Ascending aorta (tissue), 2 donors: Measurements from ENCODE around the gene TFRC. TPM values are rescaled to one million over a fixed set of nuclear protein-coding genes. Genes with fewer than 3 reads are reported as not detected.
"Not testable (repeated sequence)": the region's sequence is repeated elsewhere in the genome, so short reads cannot be mapped to it uniquely, and the experiment has no call there.

Experiments used
- DNase-seq, 2 donors: peaks; one replicate each; pipeline ENCODE4 v3.0.0-alpha.2; 2019; ENCODE audit warnings: low spot score in 2 of 2
- H3K27ac ChIP-seq, 2 donors: fragments of 200-600 bp; sonication (generic); one replicate each; pipeline ENCODE4 v1.5.1; 2016 to 2017; ENCODE audit warnings: mild to moderate bottlenecking in 1 of 2
- H3K27me3 ChIP-seq: fragments of 200-600 bp; sonication (generic); one replicate; pipeline ENCODE4 v1.5.1; 2017
- H3K36me3 ChIP-seq, 2 donors: fragments of 200-600 bp; sonication (generic); one replicate each; pipeline ENCODE4 v1.5.1; 2016
- H3K4me1 ChIP-seq, 2 donors: fragments of 200-600 bp; sonication (generic); one replicate each; pipeline ENCODE4 v1.5.1; 2016 to 2017; ENCODE audit warnings: mild to moderate bottlenecking in 1 of 2
- H3K4me3 ChIP-seq, 2 donors: fragments of 200-600 bp; sonication (generic); one replicate each; pipeline ENCODE4 v1.5.1; 2016 to 2017; ENCODE audit warnings: mild to moderate bottlenecking in 1 of 2
- H3K9me3 ChIP-seq, 2 donors: fragments of 200-600 bp; sonication (generic); one replicate each; pipeline ENCODE4 v1.5.1; 2016
- CTCF ChIP-seq, 3 experiments: fragments of 200-600 bp in 2 of 3; fragments of 450-650 bp in 1 of 3; sonication (generic) in 2 of 3; IDR thresholded peaks; one replicate each; pipeline ENCODE4 v1.5.1; 2016 to 2019; ENCODE audit warnings: antibody characterized with exemption in 3 of 3, mild to moderate bottlenecking in 1 of 3, moderate library complexity in 1 of 3
- intact Hi-C: fragments of 100-400 bp; cut with DNase I; formaldehyde crosslinking; loops from one replicate; pipeline ENCODE4 v1.15.1; 2023
- total RNA-seq: library from RNA; depleted of rRNA; stranded (reverse); fragments of >200 nt; gene quantifications from one replicate; pipeline ENCODE4 v1.1.0, GENCODE V29; 2016

TFRC gene
- total RNA-seq, 1 donor from 2014 or later: 30.1 TPM

- no peak overlapping the region for H3K4me3 ChIP-seq
- H3K4me1 ChIP-seq: peaks cover 0 to 3% of the 10 kb centered on the region in 2 donors
- H3K36me3 ChIP-seq: no peaks in the 10 kb centered on the region
- no peak for DNase-seq
- H3K27me3 ChIP-seq: no peaks in the 10 kb centered on the region
- no peak overlapping the region for H3K27ac ChIP-seq
- H3K9me3 ChIP-seq: no peaks in the 10 kb centered on the region
- intact Hi-C loops: no loop called here
- TF ChIP-seq CTCF (IDR thresholded peaks at IDR 0.05): no peak
Measured at GRCh38 chr3:196093317-196094111, 11.6 kb upstream of the TFRC start.

GRCh38 chr3:196087906-196088305 lies 6.0 kb upstream of the TFRC start:
- H3K27ac ChIP-seq: no peak overlapping the region
- no peaks in the 10 kb centered on the region for H3K36me3 ChIP-seq
- no peaks in the 10 kb centered on the region for H3K9me3 ChIP-seq
- DNase-seq: no peak
- intact Hi-C loops: no loop called here
- no peaks in the 10 kb centered on the region for H3K4me1 ChIP-seq
- no peak overlapping the region for H3K4me3 ChIP-seq
- H3K27me3 ChIP-seq: no peaks in the 10 kb centered on the region
- no peak for TF ChIP-seq CTCF (IDR thresholded peaks at IDR 0.05)

- no peak for DNase-seq
- H3K27me3 ChIP-seq: no peaks in the 10 kb centered on the region
- no peaks in the 10 kb centered on the region for H3K36me3 ChIP-seq
- intact Hi-C loops: loop anchor here (5.0 kb wide), 1 partner anchor 420 kb away; the partner anchor contains the start of gene RNF168
- peak overlapping the region in 1 of 2 donors; percentile 84 for H3K27ac ChIP-seq
- TF ChIP-seq CTCF (IDR thresholded peaks at IDR 0.05): no peak
- peaks cover 0 to 8% of the 10 kb centered on the region in 2 donors for H3K4me1 ChIP-seq
- no peaks in the 10 kb centered on the region for H3K9me3 ChIP-seq
- H3K4me3 ChIP-seq: peak overlapping the region; percentile 74 to 92
Measured at GRCh38 chr3:196082619-196082971, 705 bp upstream of the TFRC start.

GRCh38 chr3:196081002-196081833 lies 672 bp downstream of the TFRC start:
- H3K9me3 ChIP-seq: no peaks in the 10 kb centered on the region
- no peak for TF ChIP-seq CTCF (IDR thresholded peaks at IDR 0.05)
- peak overlapping the region; percentile 74 to 92 for H3K4me3 ChIP-seq
- H3K27me3 ChIP-seq: no peaks in the 10 kb centered on the region
- no peaks in the 10 kb centered on the region for H3K36me3 ChIP-seq
- H3K27ac ChIP-seq: peak overlapping the region; percentile 84
- DNase-seq: peak in 1 of 2 donors; percentile 70
- intact Hi-C loops: loop anchor here (5.0 kb wide), 1 partner anchor 421 kb away; the partner anchor contains the start of gene RNF168
- H3K4me1 ChIP-seq: peaks cover 0 to 8% of the 10 kb centered on the region in 2 donors

- DNase-seq, H3K36me3 ChIP-seq, H3K27ac ChIP-seq, H3K4me1 ChIP-seq, H3K9me3 ChIP-seq, H3K27me3 ChIP-seq: not testable (repeated sequence)
- intact Hi-C loops: loop anchor here (5.0 kb wide), 1 partner anchor 422 kb away; the partner anchor contains the start of gene RNF168
- H3K4me3 ChIP-seq: peak overlapping the region in 1 of 2 donors; percentile 92
Measured at GRCh38 chr3:196080101-196080846, 1.6 kb downstream of the TFRC start.
